Neural progenitor cell (in vitro differentiated cells): ENCODE results near the gene PTPN22. TPM values are rescaled to one million over a fixed set of nuclear protein-coding genes. Genes with fewer than 3 reads are reported as not detected.

ENCODE experiments used
- DNase-seq: peaks from one replicate; pipeline ENCODE4 v3.0.0-alpha.2; 2016; ENCODE audit warnings: low spot score
- H2AFZ ChIP-seq: fragments of 200-600 bp; sonication (generic); replicated peaks from 2 replicates; pipeline ENCODE4 v1.6.1; 2016; ENCODE audit warnings: antibody characterized with exemption
- H3F3A ChIP-seq: fragments of 200-600 bp; sonication (generic); 2 replicates; pipeline ENCODE4 v1.6.1; 2016; ENCODE audit warnings: antibody characterized with exemption, low read depth
- H3K27ac ChIP-seq: fragments of 200-600 bp; sonication (generic); 2 replicates; pipeline ENCODE4 v1.5.1; 2016; ENCODE audit warnings: mild to moderate bottlenecking
- H3K27me3 ChIP-seq: fragments of 200-600 bp; sonication (generic); 2 replicates; pipeline ENCODE4 v1.6.1; 2016; ENCODE audit warnings: mild to moderate bottlenecking, moderate library complexity
- H3K36me3 ChIP-seq: fragments of 200-600 bp; sonication (generic); 2 replicates; pipeline ENCODE4 v1.5.1; 2016
- H3K4me1 ChIP-seq: fragments of 200-600 bp; sonication (generic); 2 replicates; pipeline ENCODE4 v1.6.1; 2016; ENCODE audit warnings: mixed run types
- H3K4me2 ChIP-seq: fragments of 200-600 bp; sonication (generic); 2 replicates; pipeline ENCODE4 v1.6.1; 2016
- H3K4me3 ChIP-seq: fragments of 200-600 bp; sonication (generic); 2 replicates; pipeline ENCODE4 v1.5.1; 2016
- H3K79me2 ChIP-seq: fragments of 200-600 bp; sonication (generic); 2 replicates; pipeline ENCODE4 v1.6.1; 2016; ENCODE audit warnings: low read depth
- H3K9ac ChIP-seq: fragments of 200-600 bp; sonication (generic); 2 replicates; pipeline ENCODE4 v1.6.1; 2016
- H3K9me3 ChIP-seq: fragments of 200-600 bp; sonication (generic); 2 replicates; pipeline ENCODE4 v1.5.1; 2016; ENCODE audit warnings: low read depth
- H4K20me1 ChIP-seq: fragments of 200-600 bp; sonication (generic); 2 replicates; pipeline ENCODE4 v1.6.1; 2016; ENCODE audit warnings: low read depth
- H3K27ac Mint-ChIP-seq: 3 replicates; pipeline ENCODE4 v1.8.0; 2021; ENCODE audit warnings: mixed read lengths
- H3K27me3 Mint-ChIP-seq: 2 replicates; pipeline ENCODE4 v1.8.0; 2022; ENCODE audit warnings: low read depth, mild to moderate bottlenecking, inconsistent platforms, moderate library complexity, mixed read lengths; ENCODE audit not compliant: insufficient read depth
- H3K36me3 Mint-ChIP-seq: 3 replicates; pipeline ENCODE4 v1.8.0; 2021; ENCODE audit warnings: mixed read lengths
- H3K4me1 Mint-ChIP-seq: 3 replicates; pipeline ENCODE4 v1.8.0; 2021; ENCODE audit warnings: mixed read lengths
- H3K4me3 Mint-ChIP-seq: 3 replicates; pipeline ENCODE4 v1.8.0; 2021; ENCODE audit warnings: mild to moderate bottlenecking, moderate library complexity, mixed read lengths
- H3K9me3 Mint-ChIP-seq: 3 replicates; pipeline ENCODE4 v1.8.0; 2020; ENCODE audit warnings: mixed read lengths
- CTCF ChIP-seq: fragments of 200-600 bp; sonication (generic); IDR thresholded peaks from 2 replicates; pipeline ENCODE4 v1.5.1; 2017; ENCODE audit warnings: antibody characterized with exemption, mild to moderate bottlenecking
- EZH2 ChIP-seq: fragments of 200-600 bp; sonication (generic); IDR thresholded peaks from 2 replicates; pipeline ENCODE4 v1.6.1; 2017; ENCODE audit warnings: antibody characterized with exemption, mild to moderate bottlenecking, moderate library complexity
- EZH2phosphoT487 ChIP-seq: fragments of 200-600 bp; sonication (generic); IDR thresholded peaks from 2 replicates; pipeline ENCODE4 v1.6.1; 2017; ENCODE audit warnings: antibody characterized with exemption
- total RNA-seq: library from RNA; depleted of rRNA; stranded (reverse); fragments of >200 nt; gene quantifications from 2 replicates; pipeline ENCODE4 v1.2.3, GENCODE V29; 2015; ENCODE audit warnings: low replicate concordance

The PTPN22 gene
- total RNA-seq, 1 donor from 2014 or later = not detected

GRCh38 chr1:113912594-113913311 lies 41.2 kb upstream of the PTPN22 start:
- TF ChIP-seq EZH2phosphoT487 = no peak
- TF ChIP-seq EZH2 = no peak
- TF ChIP-seq CTCF = no peak
- H3K4me1 ChIP-seq = peaks cover 8% of the 10 kb centered on the region
- H2AFZ ChIP-seq = no peak overlapping the region
- Mint-ChIP-seq H3K27me3 (peaks cover 2% of the 10 kb centered on the region), H3K4me1 (peaks cover 3% of the 10 kb centered on the region), H3K4me3 (no peak overlapping the region), H3K36me3 (peaks cover 10% of the 10 kb centered on the region), H3K27ac (no peak overlapping the region), H3K9me3 (no peaks in the 10 kb centered on the region)
- H3K4me3 ChIP-seq = no peak overlapping the region
- no peaks in the 10 kb centered on the region for H3K9me3 ChIP-seq
- no peaks in the 10 kb centered on the region for H4K20me1 ChIP-seq
- DNase-seq = no peak
- H3K9ac ChIP-seq = no peak overlapping the region
- H3K79me2 ChIP-seq = no peaks in the 10 kb centered on the region
- H3K4me2 ChIP-seq = no peak overlapping the region
- H3K36me3 ChIP-seq = peaks cover 4% of the 10 kb centered on the region
- H3K27me3 ChIP-seq = no peaks in the 10 kb centered on the region
- H3K27ac ChIP-seq = no peak overlapping the region
- peaks cover 6% of the 10 kb centered on the region for H3F3A ChIP-seq

GRCh38 chr1:113905435-113905861 lies 33.9 kb upstream of the PTPN22 start:
- H3K4me3 ChIP-seq = peak overlapping the region; percentile 78
- peak; percentile 63 for DNase-seq
- H3K27me3 Mint-ChIP-seq = peaks cover 6% of the 10 kb centered on the region
- no peaks in the 10 kb centered on the region for H3K36me3 ChIP-seq
- peak overlapping the region; percentile 58 for H3K9ac ChIP-seq
- H3K27ac ChIP-seq = peak overlapping the region; percentile 43
- peaks cover 9% of the 10 kb centered on the region for H3K4me1 ChIP-seq
- H3K36me3 Mint-ChIP-seq = peaks cover 7% of the 10 kb centered on the region
- peak overlapping the region; percentile 97 for H2AFZ ChIP-seq
- peak overlapping the region; percentile 93 for H3K4me2 ChIP-seq
- H3K27me3 ChIP-seq = no peaks in the 10 kb centered on the region
- peaks cover 19% of the 10 kb centered on the region for H3K4me1 Mint-ChIP-seq
- H3K9me3 ChIP-seq = no peaks in the 10 kb centered on the region
- no peaks in the 10 kb centered on the region for H4K20me1 ChIP-seq
- H3K27ac Mint-ChIP-seq = peak overlapping the region; percentile 70
- H3K4me3 Mint-ChIP-seq = peak overlapping the region; percentile 97
- H3F3A ChIP-seq = peaks cover 17% of the 10 kb centered on the region
- no peaks in the 10 kb centered on the region for H3K9me3 Mint-ChIP-seq
- TF ChIP-seq CTCF (no peak), EZH2phosphoT487 (no peak), EZH2 (no peak)
- H3K79me2 ChIP-seq = peaks cover 27% of the 10 kb centered on the region

- peaks cover 9% of the 10 kb centered on the region for H3K4me1 ChIP-seq
- peak within 1 kb of the TSS; percentile 78 for H3K4me3 ChIP-seq
- peaks cover 17% of the 10 kb centered on the region for H3F3A ChIP-seq
- no peaks in the 10 kb centered on the region for H3K36me3 ChIP-seq
- TF ChIP-seq EZH2 (no peak), CTCF (peak; percentile 55)
- no peaks in the 10 kb centered on the region for H3K27me3 ChIP-seq
- Mint-ChIP-seq H3K4me1 (peaks cover 19% of the 10 kb centered on the region), H3K27me3 (peaks cover 6% of the 10 kb centered on the region), H3K4me3 (peak within 1 kb of the TSS; percentile 97), H3K27ac (peak within 1 kb of the TSS; percentile 70), H3K9me3 (no peaks in the 10 kb centered on the region), H3K36me3 (peaks cover 7% of the 10 kb centered on the region)
- H4K20me1 ChIP-seq = no peaks in the 10 kb centered on the region
- DNase-seq = peak; percentile 100
- H3K9me3 ChIP-seq = no peaks in the 10 kb centered on the region
- peak within 1 kb of the TSS; percentile 46 for H3K27ac ChIP-seq
- peaks cover 27% of the 10 kb centered on the region for H3K79me2 ChIP-seq
- H3K9ac ChIP-seq = peak within 1 kb of the TSS; percentile 58
- H2AFZ ChIP-seq = peak within 1 kb of the TSS; percentile 97
- H3K4me2 ChIP-seq = peak within 1 kb of the TSS; percentile 93
These were observed 33.3 kb upstream of the PTPN22 start, which contains the start of the genes AP4B1 and DCLRE1B for GRCh38 chr1:113904674-113905434. AP4B1 (minus strand) TSS chr1:113904799; CDS start chr1:113904717, 82 bp downstream. DCLRE1B (plus strand) TSS chr1:113905326; CDS start chr1:113905587, 261 bp downstream.
